Endothelial cell of umbilical vein (primary cell): Measurements from ENCODE around the gene POLE2.
"Not testable (repeated sequence)": the region's sequence is repeated elsewhere in the genome, so short reads cannot be mapped to it uniquely, and the experiment has no call there.

Source experiments
- CTCF ChIP-seq, 2 donors: IDR thresholded peaks; 1 replicate in 1 of 2; 2 replicates in 1 of 2; pipeline ENCODE4 v1.5.1; 2011; ENCODE audit warnings: low read length in 2 of 2, mild to moderate bottlenecking in 2 of 2, moderate library complexity in 2 of 2, control low read depth in 1 of 2, inconsistent platforms in 1 of 2, low read depth in 1 of 2; ENCODE audit not compliant: insufficient read depth in 1 of 2; ENCODE audit errors: extremely low read depth in 1 of 2
- EZH2 ChIP-seq: IDR thresholded peaks from 2 replicates; pipeline ENCODE4 v1.6.1; 2012; ENCODE audit warnings: borderline replicate concordance, low read depth, mild to moderate bottlenecking, moderate library complexity, low read length, inconsistent platforms; ENCODE audit not compliant: severe bottlenecking
- FOS ChIP-seq: IDR thresholded peaks from 2 replicates; pipeline ENCODE4 v1.6.1; 2011; ENCODE audit warnings: mild to moderate bottlenecking, low read length, moderate library complexity, borderline replicate concordance; ENCODE audit not compliant: insufficient read depth
- GATA2 ChIP-seq: IDR thresholded peaks from 2 replicates; pipeline ENCODE4 v1.7.0; 2011; ENCODE audit warnings: low read depth, mild to moderate bottlenecking, moderate library complexity, mixed read lengths, low read length; ENCODE audit not compliant: insufficient read length, insufficient read depth
- JUN ChIP-seq: IDR thresholded peaks from 2 replicates; pipeline ENCODE4 v1.6.1; 2011; ENCODE audit warnings: borderline replicate concordance, low read depth; ENCODE audit not compliant: insufficient read length, insufficient read depth
- MAX ChIP-seq: IDR thresholded peaks from 2 replicates; pipeline ENCODE4 v1.6.1; 2011; ENCODE audit not compliant: insufficient read depth, insufficient read length
- MYC ChIP-seq: IDR thresholded peaks from one replicate; pipeline ENCODE4 v1.6.1; 2011; ENCODE audit warnings: mild to moderate bottlenecking, low read depth, low read length
- POLR2A ChIP-seq: IDR thresholded peaks from 2 replicates; pipeline ENCODE4 v1.6.1; 2012; ENCODE audit warnings: low read depth, mild to moderate bottlenecking, control low read depth, low read length
- POLR2AphosphoS5 ChIP-seq: IDR thresholded peaks from 2 replicates; pipeline ENCODE4 v1.6.1; 2012; ENCODE audit warnings: low read depth, mild to moderate bottlenecking, control low read depth, low read length, moderate library complexity; ENCODE audit not compliant: insufficient read depth

- not testable (repeated sequence) for TF ChIP-seq POLR2A; EZH2; CTCF (IDR thresholded peaks at IDR 0.05; ENCODE audit: extremely low read depth in 1 of 2, insufficient read depth in 1 of 2, low read depth in 1 of 2, low read length in 2 of 2); MYC; POLR2AphosphoS5; MAX; GATA2; JUN; FOS
Observed at GRCh38 chr14:49657500-49657899, 30.5 kb downstream of the POLE2 start.
